ENCODE data around the gene CYP4F2.
"Not testable (repeated sequence)": the region's sequence is repeated elsewhere in the genome, so short reads cannot be mapped to it uniquely, and the experiment has no call there.

CYP4F2 gene

GRCh38 chr19:15834232-15834631 is 63.6 kb downstream of the CYP4F2 start:
- not testable (repeated sequence) for H3K4me1 ChIP-seq (ENCODE audit: control insufficient read depth in 2 of 2, insufficient read depth in 1 of 2, low read depth in 1 of 2, low read length in 2 of 2); H4K91ac ChIP-seq (ENCODE audit: low read depth, low read length, poor library complexity); H2BK120ac ChIP-seq (ENCODE audit: low read depth, low read length); H3K4ac ChIP-seq (ENCODE audit: low read length); H2AFZ ChIP-seq (ENCODE audit: low read length); H3K9ac ChIP-seq (ENCODE audit: low read depth, low read length, poor library complexity); H4K8ac ChIP-seq (ENCODE audit: low read depth, low read length); H2BK15ac ChIP-seq (ENCODE audit: low read length); H3K23ac ChIP-seq (ENCODE audit: low read depth, low read length, poor library complexity); H3K27ac ChIP-seq (replicated peaks; ENCODE audit: low read length); H3K4me2 ChIP-seq (ENCODE audit: insufficient read depth, low read length, poor library complexity, severe bottlenecking); H3K9me3 ChIP-seq (replicated peaks in 1 of 2; ENCODE audit: control insufficient read depth in 2 of 2, insufficient read depth in 1 of 2, low read depth in 1 of 2, low read length in 2 of 2); DNase-seq (ENCODE audit: low spot score); H3K18ac ChIP-seq (ENCODE audit: low read length); H2BK12ac ChIP-seq (ENCODE audit: low read length); H2AK5ac ChIP-seq (ENCODE audit: low read depth, low read length); H3K14ac ChIP-seq (ENCODE audit: low read length); H2BK5ac ChIP-seq (ENCODE audit: low read length); H3K36me3 ChIP-seq (replicated peaks in 1 of 2; ENCODE audit: control insufficient read depth in 2 of 2, insufficient read depth in 2 of 2, low read length in 2 of 2); H3K4me3 ChIP-seq (ENCODE audit: low read length in 2 of 2); H3K79me1 ChIP-seq (ENCODE audit: low read depth, low read length)
- peaks cover 0 to 22% (median 0%) of the 10 kb centered on the region in 3 experiments for H3K27me3 ChIP-seq (ENCODE audit: control insufficient read depth in 3 of 3, insufficient read depth in 3 of 3, low read depth in 1 of 3, low read length in 3 of 3)
- WGBS, 2 donors (ENCODE audit: extremely low coverage in 2 of 2, insufficient read length in 2 of 2, insufficient replicate concordance in 1 of 2), result no CpG with 5 or more reads among the region's 3 CpGs

DNA sequence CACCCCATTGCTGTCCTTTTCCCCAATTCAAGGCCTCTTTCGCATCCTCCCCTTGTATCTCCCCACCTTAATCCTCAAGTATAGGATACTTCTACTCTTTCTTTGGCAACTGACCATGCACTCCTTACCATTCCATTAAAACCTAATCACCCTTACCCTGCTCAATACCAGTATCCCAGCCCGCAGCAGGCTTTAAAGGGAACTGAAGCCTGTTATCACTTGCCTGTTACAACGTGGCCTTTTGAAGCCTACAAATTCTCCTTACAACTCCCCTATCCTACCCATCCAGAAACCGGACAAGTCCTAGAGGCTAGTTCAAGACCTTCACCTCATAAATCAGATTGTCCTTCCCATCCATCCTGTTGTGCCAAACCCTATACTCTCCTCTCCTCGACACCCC is 66.2 kb downstream of the CYP4F2 start:
- Histone ChIP-seq H2AK5ac (ENCODE audit: low read depth, low read length) (no peak overlapping the region), H2AFZ (ENCODE audit: low read length) (no peak overlapping the region), H3K79me1 (ENCODE audit: low read depth, low read length) (no peaks in the 10 kb centered on the region), H3K18ac (ENCODE audit: low read length) (no peak overlapping the region), H2BK15ac (ENCODE audit: low read length) (no peak overlapping the region), H2BK120ac (ENCODE audit: low read depth, low read length) (no peak overlapping the region), H4K8ac (ENCODE audit: low read depth, low read length) (no peak overlapping the region), H4K91ac (ENCODE audit: low read depth, low read length, poor library complexity) (no peak overlapping the region), H3K23ac (ENCODE audit: low read depth, low read length, poor library complexity) (no peak overlapping the region), H3K4ac (ENCODE audit: low read length) (no peak overlapping the region), H3K9ac (ENCODE audit: low read depth, low read length, poor library complexity) (no peak overlapping the region), H3K4me1 (ENCODE audit: control insufficient read depth in 2 of 2, insufficient read depth in 1 of 2, low read depth in 1 of 2, low read length in 2 of 2) (no peaks in the 10 kb centered on the region), H3K14ac (ENCODE audit: low read length) (no peak overlapping the region), H3K9me3 (replicated peaks in 1 of 2; ENCODE audit: control insufficient read depth in 2 of 2, insufficient read depth in 1 of 2, low read depth in 1 of 2, low read length in 2 of 2) (peaks cover 0 to 5% of the 10 kb centered on the region in 2 donors), H3K27ac (replicated peaks; ENCODE audit: low read length) (no peak overlapping the region), H3K4me3 (ENCODE audit: low read length in 2 of 2) (no peak overlapping the region), H2BK5ac (ENCODE audit: low read length) (no peak overlapping the region), H3K4me2 (ENCODE audit: insufficient read depth, low read length, poor library complexity, severe bottlenecking) (no peak overlapping the region), H2BK12ac (ENCODE audit: low read length) (no peak overlapping the region), H3K27me3 (ENCODE audit: control insufficient read depth in 3 of 3, insufficient read depth in 3 of 3, low read depth in 1 of 3, low read length in 3 of 3) (peaks cover 0 to 22% (median 0%) of the 10 kb centered on the region in 3 experiments), H3K36me3 (replicated peaks in 1 of 2; ENCODE audit: control insufficient read depth in 2 of 2, insufficient read depth in 2 of 2, low read length in 2 of 2) (no peaks in the 10 kb centered on the region)
- WGBS, 2 donors (ENCODE audit: extremely low coverage in 2 of 2, insufficient read length in 2 of 2, insufficient replicate concordance in 1 of 2), result 100% methylated on average over 1 of the region's 5 CpGs; no CpG with 5 or more reads in 1 of the 2 donors
- DNase-seq (ENCODE audit: low spot score), result no peak

GRCh38 chr19:15829786-15830185 is 68.1 kb downstream of the CYP4F2 start:
- no peak overlapping the region for H3K18ac ChIP-seq (ENCODE audit: low read length)
- no peak overlapping the region for H3K9ac ChIP-seq (ENCODE audit: low read depth, low read length, poor library complexity)
- H3K14ac ChIP-seq (ENCODE audit: low read length), result no peak overlapping the region
- H3K4me1 ChIP-seq (ENCODE audit: control insufficient read depth in 2 of 2, insufficient read depth in 1 of 2, low read depth in 1 of 2, low read length in 2 of 2), result no peaks in the 10 kb centered on the region
- no peak overlapping the region for H2AK5ac ChIP-seq (ENCODE audit: low read depth, low read length)
- H2BK12ac ChIP-seq (ENCODE audit: low read length), result no peak overlapping the region
- peaks cover 0 to 22% (median 0%) of the 10 kb centered on the region in 3 experiments for H3K27me3 ChIP-seq (ENCODE audit: control insufficient read depth in 3 of 3, insufficient read depth in 3 of 3, low read depth in 1 of 3, low read length in 3 of 3)
- H3K23ac ChIP-seq (ENCODE audit: low read depth, low read length, poor library complexity), result no peak overlapping the region
- H3K79me1 ChIP-seq (ENCODE audit: low read depth, low read length), result no peaks in the 10 kb centered on the region
- no peak for DNase-seq (ENCODE audit: low spot score)
- WGBS, 2 donors (ENCODE audit: extremely low coverage in 2 of 2, insufficient read length in 2 of 2, insufficient replicate concordance in 1 of 2), result 100% methylated on average over 1 of the region's 8 CpGs; no CpG with 5 or more reads in 1 of the 2 donors
- H3K36me3 ChIP-seq (replicated peaks in 1 of 2; ENCODE audit: control insufficient read depth in 2 of 2, insufficient read depth in 2 of 2, low read length in 2 of 2), result no peaks in the 10 kb centered on the region
- no peak overlapping the region for H3K4ac ChIP-seq (ENCODE audit: low read length)
- no peak overlapping the region for H3K4me3 ChIP-seq (ENCODE audit: low read length in 2 of 2)
- no peak overlapping the region for H4K8ac ChIP-seq (ENCODE audit: low read depth, low read length)
- H2BK15ac ChIP-seq (ENCODE audit: low read length), result no peak overlapping the region
- H2BK120ac ChIP-seq (ENCODE audit: low read depth, low read length), result no peak overlapping the region
- H3K9me3 ChIP-seq (replicated peaks in 1 of 2; ENCODE audit: control insufficient read depth in 2 of 2, insufficient read depth in 1 of 2, low read depth in 1 of 2, low read length in 2 of 2), result peaks cover 0 to 4% of the 10 kb centered on the region in 2 donors
- no peak overlapping the region for H3K4me2 ChIP-seq (ENCODE audit: insufficient read depth, low read length, poor library complexity, severe bottlenecking)
- H4K91ac ChIP-seq (ENCODE audit: low read depth, low read length, poor library complexity), result no peak overlapping the region
- H2AFZ ChIP-seq (ENCODE audit: low read length), result no peak overlapping the region
- no peak overlapping the region for H3K27ac ChIP-seq (replicated peaks; ENCODE audit: low read length)
- H2BK5ac ChIP-seq (ENCODE audit: low read length), result no peak overlapping the region

- Histone ChIP-seq H3K79me1 (ENCODE audit: low read depth, low read length) (no peaks in the 10 kb centered on the region), H3K9me3 (replicated peaks in 1 of 2; ENCODE audit: control insufficient read depth in 2 of 2, insufficient read depth in 1 of 2, low read depth in 1 of 2, low read length in 2 of 2) (peaks cover 0 to 4% of the 10 kb centered on the region in 2 donors), H3K4ac (ENCODE audit: low read length) (no peak overlapping the region), H2BK120ac (ENCODE audit: low read depth, low read length) (no peak overlapping the region), H3K23ac (ENCODE audit: low read depth, low read length, poor library complexity) (no peak overlapping the region), H3K27me3 (ENCODE audit: control insufficient read depth in 3 of 3, insufficient read depth in 3 of 3, low read depth in 1 of 3, low read length in 3 of 3) (peaks cover 0 to 19% (median 0%) of the 10 kb centered on the region in 3 experiments), H3K27ac (replicated peaks; ENCODE audit: low read length) (no peak overlapping the region), H3K18ac (ENCODE audit: low read length) (no peak overlapping the region), H3K4me3 (ENCODE audit: low read length in 2 of 2) (no peak overlapping the region), H2AFZ (ENCODE audit: low read length) (no peak overlapping the region), H3K36me3 (replicated peaks in 1 of 2; ENCODE audit: control insufficient read depth in 2 of 2, insufficient read depth in 2 of 2, low read length in 2 of 2) (no peaks in the 10 kb centered on the region), H3K4me2 (ENCODE audit: insufficient read depth, low read length, poor library complexity, severe bottlenecking) (no peak overlapping the region), H2AK5ac (ENCODE audit: low read depth, low read length) (no peak overlapping the region), H3K14ac (ENCODE audit: low read length) (no peak overlapping the region), H4K8ac (ENCODE audit: low read depth, low read length) (no peak overlapping the region), H2BK15ac (ENCODE audit: low read length) (no peak overlapping the region), H3K9ac (ENCODE audit: low read depth, low read length, poor library complexity) (no peak overlapping the region), H3K4me1 (ENCODE audit: control insufficient read depth in 2 of 2, insufficient read depth in 1 of 2, low read depth in 1 of 2, low read length in 2 of 2) (no peaks in the 10 kb centered on the region), H2BK5ac (ENCODE audit: low read length) (no peak overlapping the region), H2BK12ac (ENCODE audit: low read length) (no peak overlapping the region), H4K91ac (ENCODE audit: low read depth, low read length, poor library complexity) (no peak overlapping the region)
- no peak for DNase-seq (ENCODE audit: low spot score)
- WGBS, 2 donors (ENCODE audit: extremely low coverage in 2 of 2, insufficient read length in 2 of 2, insufficient replicate concordance in 1 of 2), result no CpG with 5 or more reads among the region's 10 CpGs
Observed at GRCh38 chr19:15829306-15829698, 68.6 kb downstream of the CYP4F2 start.

All from neuronal stem cell (in vitro differentiated cells).